ACHN (cell line): ENCODE results near the gene MKRN2.
"Not testable (repeated sequence)": the region's sequence is repeated elsewhere in the genome, so short reads cannot be mapped to it uniquely, and the experiment has no call there.

Experiments used
- DNase-seq: peaks from one replicate; pipeline ENCODE4 v3.0.0-alpha.2; 2015
- in situ Hi-C: cut with HindIII; loops from 2 replicates; pipeline ENCODE4 v1.10.0; 2017; ENCODE audit warnings: low sequenced_read_pairs, low pct_ligation_motif_present, low pct_unique_long_range_greater_than_20kb

Gene MKRN2, protein sequence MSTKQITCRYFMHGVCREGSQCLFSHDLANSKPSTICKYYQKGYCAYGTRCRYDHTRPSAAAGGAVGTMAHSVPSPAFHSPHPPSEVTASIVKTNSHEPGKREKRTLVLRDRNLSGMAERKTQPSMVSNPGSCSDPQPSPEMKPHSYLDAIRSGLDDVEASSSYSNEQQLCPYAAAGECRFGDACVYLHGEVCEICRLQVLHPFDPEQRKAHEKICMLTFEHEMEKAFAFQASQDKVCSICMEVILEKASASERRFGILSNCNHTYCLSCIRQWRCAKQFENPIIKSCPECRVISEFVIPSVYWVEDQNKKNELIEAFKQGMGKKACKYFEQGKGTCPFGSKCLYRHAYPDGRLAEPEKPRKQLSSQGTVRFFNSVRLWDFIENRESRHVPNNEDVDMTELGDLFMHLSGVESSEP

DNA sequence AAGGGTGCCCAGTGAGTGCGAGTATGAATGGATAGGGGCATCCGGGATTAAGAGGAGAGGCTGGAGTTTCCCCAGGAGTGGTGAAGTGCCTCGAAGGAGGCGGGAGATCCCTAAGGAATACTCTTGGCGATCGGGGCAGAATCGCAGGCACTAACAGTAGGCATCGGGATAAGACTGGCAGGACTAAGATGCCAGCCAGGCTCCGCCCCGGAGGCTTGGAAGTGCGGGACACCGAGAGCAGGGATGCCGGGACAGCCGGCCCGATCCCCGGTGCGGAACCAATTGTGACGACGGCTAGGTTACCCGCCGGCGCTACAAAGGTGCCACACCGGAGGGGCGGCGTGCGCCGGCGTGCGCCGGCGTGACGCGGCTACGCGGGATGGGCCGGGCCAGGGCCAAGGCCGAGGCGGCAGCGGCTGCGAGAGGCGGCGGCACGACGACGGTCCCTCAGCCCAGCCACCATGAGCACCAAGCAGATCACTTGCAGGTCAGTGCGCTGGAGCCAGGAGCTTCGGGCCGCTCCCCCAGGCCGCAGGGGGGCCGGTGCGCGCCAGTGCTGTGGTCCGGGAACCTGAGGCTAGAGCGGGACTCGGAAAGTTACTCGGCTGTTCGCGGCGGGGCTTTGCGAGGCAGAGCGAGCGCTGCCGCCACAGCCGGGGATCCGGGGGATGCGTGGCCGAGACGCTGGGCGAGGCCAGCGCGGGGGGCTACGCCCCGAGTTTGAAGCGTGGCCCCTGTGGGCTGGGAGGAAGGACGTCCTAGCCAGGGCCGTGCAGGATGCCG lies at the start of gene MKRN2:
Gene MKRN2 (plus strand): TSS at position 398 of the 783 bp plus-strand sequence. CDS start 64 bp downstream, at position 462.
- DNase-seq: peak; percentile 87
- in situ Hi-C loops: no loop called here

DNA sequence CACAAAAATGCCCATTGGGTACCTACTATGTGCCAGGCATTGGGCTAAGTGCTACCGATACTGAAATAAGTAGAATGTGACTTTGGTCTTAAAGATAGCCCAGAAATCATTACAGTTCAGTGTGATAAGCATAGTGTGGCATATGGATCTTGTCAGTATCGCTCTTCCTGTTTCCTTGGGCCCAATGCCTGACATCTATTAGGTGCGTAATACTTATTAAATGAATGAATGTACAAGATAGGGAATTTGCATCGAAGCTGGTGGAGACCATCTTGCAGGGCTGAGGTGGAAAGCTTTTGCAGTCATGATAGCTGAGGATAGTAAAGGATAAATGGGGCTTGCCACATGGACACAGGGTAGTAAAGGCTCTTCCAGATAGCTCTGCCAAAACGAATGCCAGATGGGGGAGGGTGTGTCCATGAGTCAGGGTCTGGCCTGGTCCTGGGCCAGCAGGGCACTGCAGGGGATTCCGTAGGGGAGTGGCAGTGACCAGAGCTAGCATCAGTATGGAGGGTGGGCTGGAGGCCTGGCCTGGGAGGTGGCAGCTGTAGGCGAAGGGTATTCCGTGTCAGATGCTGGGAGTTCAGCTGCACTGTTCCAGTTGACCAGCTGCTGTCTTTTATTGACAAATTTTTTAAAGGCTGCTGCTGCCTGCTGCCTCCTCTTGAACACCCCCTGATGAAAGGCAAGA lies 49.2 kb upstream of the MKRN2 start:
- peak; percentile 63 for DNase-seq
- in situ Hi-C loops: no loop called here

DNA sequence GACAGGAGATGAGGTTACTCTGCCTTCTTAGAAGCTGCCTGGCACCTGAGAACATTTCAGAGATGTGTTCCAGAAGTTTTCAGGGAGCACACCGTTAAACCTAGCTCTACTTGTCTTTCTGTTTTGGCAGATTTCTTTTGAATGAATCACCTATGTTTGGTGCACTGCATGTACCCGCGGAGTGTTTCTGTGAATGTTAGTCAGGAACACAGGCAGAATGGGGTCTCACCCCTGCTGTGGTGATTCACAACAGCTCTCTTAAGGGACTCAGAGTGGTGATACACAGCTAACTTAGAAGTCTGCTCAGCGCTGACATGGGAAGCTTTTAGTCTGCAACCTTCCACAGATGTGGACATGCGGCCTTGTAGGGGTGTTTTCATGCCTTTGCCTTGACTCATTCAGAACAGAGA lies 48.6 kb upstream of the MKRN2 start:
- in situ Hi-C loops: no loop called here

DNA sequence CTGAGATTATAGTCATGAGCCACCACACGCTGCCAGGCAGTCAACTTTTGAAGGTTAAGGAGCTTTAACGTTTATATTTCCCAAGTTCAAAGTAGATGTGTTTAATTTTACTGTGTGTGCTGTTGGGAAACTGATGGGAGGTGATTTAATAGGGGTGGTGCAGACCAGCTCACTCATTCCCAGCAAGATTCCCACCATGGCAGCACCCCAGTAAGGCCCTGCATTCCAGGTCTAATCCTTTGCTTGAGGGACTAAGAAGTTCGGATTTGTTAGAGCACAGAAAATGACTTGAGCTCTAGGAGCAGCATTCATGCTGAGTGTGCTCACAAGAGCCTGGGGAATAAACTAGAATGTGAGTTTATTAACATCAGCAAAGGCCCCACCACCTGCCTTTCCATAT lies 47.4 kb upstream of the MKRN2 start:
- DNase-seq: no peak
- in situ Hi-C loops: no loop called here

More for the DNA sequence above, 48.6 kb upstream of the MKRN2 start:
- DNase-seq: peak; percentile 76

DNA sequence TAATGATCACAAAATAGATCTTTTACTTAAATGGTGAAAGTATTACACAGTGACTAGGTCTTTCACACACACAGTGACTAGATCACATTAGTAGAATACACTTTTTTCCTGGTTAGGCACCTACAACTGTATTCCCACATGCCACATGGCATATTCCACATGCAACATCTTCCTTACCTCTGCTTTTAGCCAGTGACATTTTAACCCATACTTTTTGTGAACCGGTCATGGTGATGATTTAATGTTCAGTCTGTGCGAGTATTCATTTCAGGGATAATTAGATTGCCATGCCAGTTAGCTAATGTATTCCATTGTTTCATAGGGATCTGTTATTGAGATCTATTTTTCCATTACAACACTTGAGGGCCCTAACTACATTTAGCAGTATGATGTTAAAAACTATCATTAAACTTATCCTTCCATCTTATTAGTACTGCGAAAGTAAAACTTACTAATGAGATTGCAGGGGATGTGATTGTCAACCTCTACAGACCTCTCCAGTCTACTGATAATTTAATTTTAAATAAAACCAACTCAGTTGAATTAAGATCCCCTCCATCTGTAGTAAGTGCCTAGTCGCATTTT lies 44.3 kb upstream of the MKRN2 start:
- in situ Hi-C loops: no loop called here
- DNase-seq: no peak

DNA sequence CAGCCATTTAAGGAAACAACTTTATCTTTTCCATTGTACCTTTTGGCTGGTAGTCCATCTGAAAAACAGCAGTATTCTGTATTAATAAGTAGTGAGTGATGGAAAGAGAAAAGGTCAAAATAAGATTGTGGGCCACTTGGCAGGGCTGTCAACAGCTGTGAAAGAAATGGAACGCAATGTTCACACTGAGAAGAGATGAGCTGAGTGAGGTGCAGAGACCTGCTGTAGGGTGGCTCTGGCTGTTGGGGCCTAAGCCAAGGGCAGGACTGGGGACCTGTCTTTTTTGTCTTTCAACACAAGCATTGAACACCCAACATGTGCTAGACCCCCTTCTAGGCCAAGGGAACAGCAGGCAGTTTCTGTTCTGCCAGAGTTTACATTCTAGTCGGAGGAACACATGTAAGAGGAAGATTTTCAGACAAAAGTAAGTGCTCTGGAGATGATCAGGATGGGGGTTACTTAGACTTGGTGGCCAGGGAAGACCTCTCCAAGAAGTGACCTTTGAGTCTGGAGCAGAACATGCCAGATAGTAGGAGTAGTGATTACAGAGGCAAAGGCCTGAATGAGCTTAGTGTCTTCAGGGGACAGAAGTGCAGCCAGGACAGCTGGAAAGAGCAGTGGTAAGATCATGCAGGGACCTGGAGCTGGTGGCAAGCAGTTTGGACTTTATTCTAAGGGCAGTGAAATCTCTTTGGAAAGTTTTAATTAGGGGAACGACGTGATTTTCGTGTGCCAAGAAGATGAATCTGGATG lies 43.0 kb upstream of the MKRN2 start:
- DNase-seq: no peak
- in situ Hi-C loops: no loop called here

DNA sequence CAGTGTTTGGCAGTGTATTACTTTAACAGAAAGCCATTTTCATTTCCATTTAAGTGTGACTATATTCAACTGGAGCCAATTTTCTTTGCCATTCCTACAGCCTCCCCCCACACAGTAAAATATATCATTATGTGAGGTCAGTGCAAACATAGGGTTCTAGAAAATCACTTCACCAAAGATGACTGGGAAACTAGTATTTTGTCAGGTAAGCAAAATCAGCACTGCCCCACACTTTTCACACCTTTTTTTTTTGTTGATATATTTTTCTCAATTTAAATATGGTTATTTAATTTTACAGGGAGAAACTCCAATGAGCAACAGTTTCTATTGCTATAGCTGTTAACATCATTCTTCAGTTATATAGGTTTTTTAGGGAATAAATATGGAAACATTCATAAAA lies 41.3 kb upstream of the MKRN2 start:
- in situ Hi-C loops: no loop called here
- no peak for DNase-seq

DNA sequence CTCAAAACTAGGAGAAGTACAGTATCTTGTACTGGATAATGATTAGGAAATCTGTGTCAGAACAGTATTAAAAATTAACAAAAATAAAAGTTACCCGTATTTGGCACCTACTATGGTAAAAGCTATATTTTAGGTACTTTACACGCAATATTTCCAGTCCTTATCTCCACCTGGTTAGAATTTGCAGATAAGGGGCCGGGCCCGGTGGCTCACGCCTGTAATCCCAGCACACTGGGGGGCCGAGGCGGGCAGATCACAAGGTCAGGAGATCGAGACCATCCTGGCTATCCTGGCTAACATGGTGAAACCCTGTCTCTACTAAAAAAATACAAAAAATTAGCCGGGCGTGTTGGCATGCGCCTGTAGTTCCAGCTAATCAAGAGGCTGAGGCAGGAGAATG lies 40.0 kb upstream of the MKRN2 start:
- in situ Hi-C loops: no loop called here
- no peak for DNase-seq

DNA sequence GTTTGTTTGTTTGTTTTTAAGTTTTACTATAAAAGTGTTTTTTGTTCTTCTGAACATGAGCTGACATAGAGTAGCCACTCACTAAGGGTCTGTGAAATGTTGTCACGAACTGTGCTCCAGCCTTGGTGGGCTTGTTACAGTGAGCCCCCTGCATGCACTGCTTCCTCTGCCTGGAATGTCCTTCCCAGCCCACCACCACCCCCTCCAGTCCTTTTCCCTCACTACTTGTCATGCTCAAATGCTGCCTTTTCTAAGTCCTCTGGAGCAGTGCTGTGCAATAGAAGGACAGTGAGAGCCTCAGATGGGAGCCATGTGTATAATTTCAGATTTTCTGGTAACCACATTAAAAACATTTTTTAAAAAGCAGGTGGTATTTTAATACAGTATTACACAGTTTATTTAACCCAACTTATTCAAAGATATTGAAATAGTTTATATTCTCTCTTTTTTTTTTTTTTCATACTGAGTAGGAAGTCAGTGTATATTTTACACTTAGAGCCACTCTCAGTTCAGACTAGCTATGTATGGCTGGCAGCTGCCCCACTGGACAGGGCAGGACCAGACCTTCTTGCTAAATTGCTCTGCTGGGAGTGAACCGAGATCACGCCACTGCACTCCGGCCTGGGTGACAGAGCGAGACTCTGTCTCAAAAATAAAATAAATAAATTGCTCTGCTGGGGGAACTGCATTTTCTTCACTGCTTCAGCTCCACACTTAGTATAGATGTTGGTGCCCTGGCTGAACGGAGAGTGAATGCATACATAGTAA lies 38.4 kb upstream of the MKRN2 start:
- in situ Hi-C loops: no loop called here
- DNase-seq: no peak

DNA sequence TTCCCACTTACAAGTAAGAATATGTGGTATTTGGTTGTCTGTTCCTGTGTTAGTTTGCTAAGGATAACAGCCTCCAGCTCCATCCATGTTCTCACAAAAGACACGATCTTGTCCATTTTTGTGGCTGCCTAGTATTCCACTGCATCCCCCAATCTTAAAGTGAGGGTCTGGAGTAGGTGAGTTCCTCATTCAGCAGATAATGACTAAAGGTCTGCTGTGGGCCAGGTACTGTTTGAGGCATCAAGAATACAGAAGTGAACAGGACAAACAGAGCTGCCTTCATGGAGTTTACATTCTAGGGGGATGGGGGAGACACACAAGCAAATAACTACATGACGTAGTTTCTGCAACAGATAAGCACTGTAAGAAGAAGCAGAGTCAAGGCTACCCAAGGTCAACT lies 35.9 kb upstream of the MKRN2 start:
- in situ Hi-C loops: no loop called here
- no peak for DNase-seq

DNA sequence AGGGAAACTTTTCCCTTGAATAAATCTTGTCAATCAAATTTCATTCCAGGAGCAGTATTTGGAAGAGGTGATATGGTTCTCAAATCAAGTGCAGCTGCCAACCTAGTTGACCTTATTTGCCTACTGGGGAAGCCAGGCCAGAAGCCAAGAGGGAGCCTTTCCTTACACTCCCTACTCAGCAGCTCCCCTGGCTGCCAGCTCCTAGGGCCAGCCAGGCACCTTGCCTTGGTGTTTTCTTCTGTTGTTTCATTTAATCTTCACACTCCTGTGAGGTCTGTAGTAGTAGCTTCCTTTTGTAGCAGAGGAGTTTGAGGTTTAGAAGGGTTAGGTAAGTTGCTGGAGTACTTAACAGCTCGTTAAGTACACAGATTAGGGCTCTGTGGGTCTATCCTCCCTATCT lies 34.2 kb upstream of the MKRN2 start:
- in situ Hi-C loops: no loop called here
- no peak for DNase-seq

DNA sequence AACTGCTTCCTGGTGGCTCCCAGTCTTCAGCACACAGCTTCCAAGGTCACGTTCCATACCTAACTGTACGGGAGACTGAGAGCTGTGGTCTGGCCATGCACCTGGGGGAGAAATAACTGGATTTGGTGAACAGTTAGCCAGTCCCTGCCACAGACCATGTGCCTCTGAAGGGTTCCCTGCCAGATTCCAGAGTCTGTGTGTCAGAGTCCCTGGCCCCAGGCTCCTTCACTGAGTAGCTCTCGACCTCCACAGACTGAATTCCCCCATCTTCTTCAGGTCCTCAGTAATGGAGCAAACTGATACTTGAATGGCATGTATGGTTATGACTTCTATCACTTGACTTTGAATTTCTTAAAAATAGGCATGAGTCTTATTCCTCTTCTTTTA lies 29.1 kb upstream of the MKRN2 start:
- DNase-seq: no peak
- in situ Hi-C loops: no loop called here

DNA sequence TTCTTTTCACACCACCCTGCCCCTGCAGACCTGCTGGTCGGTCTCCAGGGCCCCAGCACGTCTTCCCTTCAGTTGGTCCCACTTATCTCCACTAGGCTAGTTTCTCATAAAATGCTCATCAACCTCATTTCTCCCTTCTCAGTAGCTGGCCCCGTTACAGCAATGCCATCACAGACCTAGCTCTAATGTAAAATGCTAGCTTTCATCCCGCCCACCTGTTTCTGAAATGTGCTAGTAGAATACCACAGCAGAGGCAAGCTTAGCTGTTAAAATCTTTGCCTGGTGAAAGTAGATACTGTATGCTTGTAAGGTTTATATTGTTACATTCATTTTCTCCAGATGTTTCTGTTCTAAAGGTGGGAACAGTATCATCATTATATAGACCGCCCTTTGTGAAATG lies 24.7 kb upstream of the MKRN2 start:
- DNase-seq: no peak
- in situ Hi-C loops: no loop called here

DNA sequence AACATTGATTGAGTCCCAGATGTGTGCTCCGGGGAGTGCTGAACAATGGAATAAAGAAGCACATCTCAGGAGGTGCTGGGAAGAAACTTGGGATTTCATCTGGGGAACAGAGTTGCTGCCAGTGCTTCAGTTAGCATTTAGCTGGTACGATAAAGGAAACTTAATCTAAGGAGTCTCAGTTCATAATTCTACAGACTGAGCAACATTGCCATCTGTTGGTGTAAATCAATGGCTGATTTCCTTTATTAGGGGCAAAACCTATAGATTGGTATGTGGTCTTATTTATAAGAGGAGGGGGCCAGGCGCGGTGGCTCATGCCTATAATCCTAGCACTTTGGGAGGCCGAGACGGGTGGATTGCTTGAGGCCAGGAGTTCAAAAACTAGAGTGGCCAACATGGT lies 20.5 kb upstream of the MKRN2 start:
- in situ Hi-C loops: no loop called here
- no peak for DNase-seq

DNA sequence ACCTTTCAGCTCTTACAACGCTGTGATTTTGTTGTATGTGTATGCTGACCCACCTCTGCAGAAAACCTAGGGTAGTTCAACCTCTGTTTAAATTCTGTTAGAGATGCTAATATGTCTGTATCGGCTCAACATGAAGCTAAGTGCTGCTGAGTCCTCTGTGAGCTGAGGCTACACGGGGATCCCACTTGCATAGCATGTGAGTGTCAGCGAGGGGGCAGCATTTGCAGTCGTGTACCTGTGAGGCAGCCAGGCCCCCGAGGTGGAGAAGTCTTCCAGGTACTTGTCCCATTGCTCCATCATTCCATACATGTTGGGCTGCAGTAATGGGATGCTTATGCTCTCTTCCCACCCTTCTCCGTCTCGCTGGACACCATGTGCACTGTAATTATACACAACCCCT lies 15.3 kb upstream of the MKRN2 start:
- in situ Hi-C loops: no loop called here
- no peak for DNase-seq

DNA sequence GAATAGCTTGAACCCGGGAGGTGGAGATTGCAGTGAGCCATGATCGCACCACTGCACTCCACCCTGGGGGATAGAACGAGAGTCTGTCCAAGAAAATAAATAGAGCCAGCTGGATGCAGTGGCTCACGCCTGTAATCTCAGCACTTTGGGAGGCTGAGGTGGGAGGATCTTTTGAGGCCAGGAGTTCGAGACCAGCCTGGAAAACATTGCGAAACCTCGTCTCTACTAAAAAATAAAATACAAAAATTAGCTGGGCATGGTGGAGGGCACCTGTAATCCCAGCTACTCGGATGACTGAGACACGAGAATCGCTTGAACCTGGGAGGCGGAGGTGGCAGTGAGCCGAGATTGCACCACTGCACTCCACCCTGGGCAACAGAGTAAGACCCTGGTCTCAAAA lies 13.4 kb upstream of the MKRN2 start:
- DNase-seq, in situ Hi-C loops: not testable (repeated sequence)

DNA sequence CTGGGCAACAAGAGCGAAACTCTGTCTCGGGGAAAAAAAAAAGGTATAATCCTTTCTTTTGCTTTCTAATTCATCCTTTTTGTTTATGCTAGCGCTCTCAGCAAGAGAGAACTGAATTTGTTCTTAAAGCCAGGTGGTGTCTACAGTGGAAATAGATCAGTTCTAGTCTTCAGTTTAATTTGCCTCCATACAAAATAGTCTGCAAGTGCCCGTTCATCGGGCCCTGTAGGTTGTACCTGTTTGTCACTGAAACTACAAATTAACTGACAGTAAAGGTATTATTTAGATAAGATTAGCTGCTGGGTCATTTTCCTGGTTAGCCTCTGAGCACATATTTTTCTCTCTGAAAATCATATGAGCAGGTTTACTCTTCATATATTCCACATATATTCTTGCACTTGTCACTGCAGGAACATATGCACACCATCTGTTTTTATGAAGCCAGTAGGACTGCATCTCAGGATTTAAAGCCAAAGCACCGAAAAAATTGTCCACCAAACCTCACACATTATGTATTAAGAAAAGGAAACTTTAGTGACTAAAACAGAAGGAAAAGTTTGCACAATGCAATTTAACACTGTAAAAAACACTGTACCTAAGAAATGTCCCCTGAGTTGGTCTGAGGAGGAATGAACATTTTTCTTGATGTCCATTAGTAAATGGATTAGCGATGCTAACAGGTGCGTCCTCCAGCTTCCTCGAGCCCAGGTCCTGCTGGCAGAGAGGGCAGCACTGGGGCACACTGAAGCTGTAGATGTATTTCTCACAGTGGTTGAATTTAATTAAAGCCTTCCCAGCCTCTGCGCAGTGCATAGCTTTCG lies 12.0 kb upstream of the MKRN2 start:
- DNase-seq: no peak
- in situ Hi-C loops: no loop called here
